Vagina (tissue), 2 donors: Measurements from ENCODE around the gene FRMD3. TPM values are rescaled to one million over a fixed set of nuclear protein-coding genes. Genes with fewer than 3 reads are reported as not detected.
"Not testable (repeated sequence)": the region's sequence is repeated elsewhere in the genome, so short reads cannot be mapped to it uniquely, and the experiment has no call there.

ENCODE experiments used
- DNase-seq, 2 donors: peaks; one replicate each; pipeline ENCODE4 v3.0.0-alpha.2; 2017; ENCODE audit errors: extremely low spot score in 2 of 2
- H3K27ac ChIP-seq: fragments of 200-600 bp; sonication (generic); one replicate; pipeline ENCODE4 v1.5.1; 2019
- H3K27me3 ChIP-seq: fragments of 200-600 bp; sonication (generic); one replicate; pipeline ENCODE4 v1.5.1; 2019
- H3K36me3 ChIP-seq, 2 donors: fragments of 200-600 bp; sonication (generic); one replicate each; pipeline ENCODE4 v1.5.1; 2017 to 2019
- H3K4me1 ChIP-seq: fragments of 200-600 bp; sonication (generic); one replicate; pipeline ENCODE4 v1.5.1; 2019
- H3K4me3 ChIP-seq, 2 donors: fragments of 200-600 bp; sonication (generic); 1 replicate in 1 of 2; 2 replicates in 1 of 2; pipeline ENCODE4 v1.5.1; 2016 to 2019
- H3K9me3 ChIP-seq: fragments of 200-600 bp; sonication (generic); one replicate; pipeline ENCODE4 v1.5.1; 2019
- CTCF ChIP-seq, 3 experiments: fragments of 450-650 bp in 2 of 3; fragments of 200-600 bp in 1 of 3; sonication (generic) in 1 of 3; IDR thresholded peaks; one replicate each; pipeline ENCODE4 v1.5.1; 2017 to 2019; ENCODE audit warnings: antibody characterized with exemption in 3 of 3, mild to moderate bottlenecking in 2 of 3, moderate library complexity in 2 of 3
- POLR2A ChIP-seq, 2 donors: fragments of 450-650 bp; IDR thresholded peaks; one replicate each; pipeline ENCODE4 v1.6.1; 2017; ENCODE audit warnings: antibody characterized with exemption in 2 of 2, mild to moderate bottlenecking in 2 of 2, moderate library complexity in 2 of 2
- POLR2AphosphoS5 ChIP-seq, 2 donors: sonication (generic); formaldehyde crosslinking; IDR thresholded peaks; one replicate each; pipeline ENCODE4 v1.9.0; 2017; ENCODE audit warnings: antibody characterized with exemption in 2 of 2, mild to moderate bottlenecking in 2 of 2, low read depth in 1 of 2; ENCODE audit not compliant: insufficient read depth in 1 of 2
- intact Hi-C: fragments of 100-400 bp; cut with DNase I; formaldehyde crosslinking; loops from one replicate; pipeline ENCODE4 v1.15.1; 2023
- total RNA-seq: library from RNA; depleted of rRNA; stranded (reverse); fragments of >200 nt; gene quantifications from one replicate; pipeline ENCODE4 v1.2.3, GENCODE V29; 2016

FRMD3 gene
- total RNA-seq, 1 donor from 2014 or later, result 13.8 TPM

- Histone ChIP-seq H3K36me3 (no peaks in the 10 kb centered on the region), H3K4me3 (no peak overlapping the region), H3K27me3 (no peaks in the 10 kb centered on the region), H3K27ac (no peak overlapping the region), H3K4me1 (no peaks in the 10 kb centered on the region), H3K9me3 (no peaks in the 10 kb centered on the region)
- DNase-seq, result no peak
- intact Hi-C loops, result no loop called here
- no peak for TF ChIP-seq POLR2AphosphoS5 (IDR thresholded peaks at IDR 0.05; ENCODE audit: insufficient read depth in 1 of 2, low read depth in 1 of 2)
- TF ChIP-seq CTCF (IDR thresholded peaks at IDR 0.05), result no peak
- TF ChIP-seq POLR2A (IDR thresholded peaks at IDR 0.05), result no peak
These were observed 165.2 kb downstream of the FRMD3 start for GRCh38 chr9:83372957-83373356.

GRCh38 chr9:83367326-83367725, 170.9 kb downstream of the FRMD3 start:
- Histone ChIP-seq H3K9me3 (no peaks in the 10 kb centered on the region), H3K27ac (no peak overlapping the region), H3K36me3 (no peaks in the 10 kb centered on the region), H3K4me3 (no peak overlapping the region), H3K4me1 (no peaks in the 10 kb centered on the region), H3K27me3 (no peaks in the 10 kb centered on the region)
- no peak for DNase-seq
- intact Hi-C loops, result no loop called here
- no peak for TF ChIP-seq POLR2A (IDR thresholded peaks at IDR 0.05)
- no peak for TF ChIP-seq CTCF (IDR thresholded peaks at IDR 0.05)
- no peak for TF ChIP-seq POLR2AphosphoS5 (IDR thresholded peaks at IDR 0.05; ENCODE audit: insufficient read depth in 1 of 2, low read depth in 1 of 2)

- no peak for TF ChIP-seq POLR2A (IDR thresholded peaks at IDR 0.05)
- no peak for TF ChIP-seq CTCF (IDR thresholded peaks at IDR 0.05)
- no peak for TF ChIP-seq POLR2AphosphoS5 (IDR thresholded peaks at IDR 0.05; ENCODE audit: insufficient read depth in 1 of 2, low read depth in 1 of 2)
These were observed 175.7 kb downstream of the FRMD3 start for GRCh38 chr9:83362341-83362995.

GRCh38 chr9:83359039-83359438, 179.2 kb downstream of the FRMD3 start:
- Histone ChIP-seq H3K4me1 (no peaks in the 10 kb centered on the region), H3K4me3 (no peak overlapping the region), H3K36me3 (no peaks in the 10 kb centered on the region), H3K27me3 (no peaks in the 10 kb centered on the region), H3K27ac (no peak overlapping the region), H3K9me3 (no peaks in the 10 kb centered on the region)
- DNase-seq, result no peak
- intact Hi-C loops, result no loop called here
- TF ChIP-seq POLR2AphosphoS5 (IDR thresholded peaks at IDR 0.05; ENCODE audit: insufficient read depth in 1 of 2, low read depth in 1 of 2) (no peak), CTCF (IDR thresholded peaks at IDR 0.05) (no peak), POLR2A (IDR thresholded peaks at IDR 0.05) (no peak)

More at GRCh38 chr9:83362341-83362995, 175.7 kb downstream of the FRMD3 start:
- Histone ChIP-seq H3K27ac (no peak overlapping the region), H3K36me3 (no peaks in the 10 kb centered on the region), H3K4me1 (no peaks in the 10 kb centered on the region), H3K9me3 (no peaks in the 10 kb centered on the region), H3K4me3 (no peak overlapping the region), H3K27me3 (no peaks in the 10 kb centered on the region)
- intact Hi-C loops, result no loop called here
- DNase-seq, result no peak

- H3K9me3 ChIP-seq, DNase-seq, intact Hi-C loops: not testable (repeated sequence)
These were observed 179.7 kb downstream of the FRMD3 start for GRCh38 chr9:83358493-83358892.

More at GRCh38 chr9:83358493-83358892, 179.7 kb downstream of the FRMD3 start:
- not testable (repeated sequence) for H3K27ac ChIP-seq, H3K4me1 ChIP-seq, H3K4me3 ChIP-seq, H3K27me3 ChIP-seq, H3K36me3 ChIP-seq
